HUDEP-2 (cell line): ENCODE measurements around the gene OR4D1.
"Not testable (repeated sequence)": the region's sequence is repeated elsewhere in the genome, so short reads cannot be mapped to it uniquely, and the experiment has no call there.

Experiments used
- DNase-seq, 76 experiments: peaks; one replicate each; lab custom pipeline; 2025; ENCODE audit not compliant: unreplicated experiment in 76 of 76; lab: John Stamatoyannopoulos, UW

Gene OR4D1

GRCh38 chr17:58147930-58148434 lies at the start of gene OR4D1:
Gene OR4D1 (plus strand): TSS chr17:58148384. CDS start chr17:58155154, 6,770 bp downstream.
- no peak for DNase-seq

GRCh38 chr17:58100506-58100905 lies 47.7 kb upstream of the OR4D1 start:
- no peak for DNase-seq

DNA sequence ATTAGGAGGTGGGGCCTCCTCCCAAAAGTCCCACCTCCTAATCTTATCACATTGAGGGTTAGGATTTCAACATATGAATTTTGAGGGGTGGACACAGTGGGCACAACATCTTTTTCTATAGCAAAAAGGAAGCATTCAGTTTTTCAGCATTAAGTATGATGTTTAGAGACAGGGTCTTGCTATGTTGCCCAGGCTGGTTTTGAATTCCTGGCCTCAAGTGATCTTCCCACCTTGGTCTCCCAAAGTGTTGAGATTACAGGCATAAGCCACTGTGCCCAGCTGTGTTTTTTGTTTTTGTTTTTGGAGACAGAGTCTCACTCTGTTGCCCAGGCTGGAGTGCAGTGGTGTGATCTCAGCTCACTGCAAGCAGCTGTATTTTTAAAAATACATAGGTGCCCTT lies 46.3 kb upstream of the OR4D1 start:
- DNase-seq, result not testable (repeated sequence)

DNA sequence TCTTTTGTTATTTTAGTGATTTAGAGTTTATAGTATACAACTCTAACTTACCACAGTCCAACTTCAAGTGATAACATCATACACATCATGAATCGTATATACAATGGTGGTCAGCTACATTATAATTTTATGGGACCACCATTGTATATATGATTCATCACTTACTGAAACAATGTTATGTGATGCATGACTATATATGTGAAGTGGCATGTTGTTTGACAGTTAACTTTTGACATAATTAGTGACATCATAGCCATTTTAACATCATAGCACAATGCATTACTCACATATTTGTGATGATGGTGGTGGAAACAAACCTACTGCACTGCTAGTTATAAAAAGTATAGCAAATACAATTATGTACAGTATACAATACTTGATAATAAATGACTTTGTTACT lies 43.1 kb upstream of the OR4D1 start:
- DNase-seq, result no peak

GRCh38 chr17:58107306-58107705 lies 40.9 kb upstream of the OR4D1 start:
- DNase-seq, result no peak

DNA sequence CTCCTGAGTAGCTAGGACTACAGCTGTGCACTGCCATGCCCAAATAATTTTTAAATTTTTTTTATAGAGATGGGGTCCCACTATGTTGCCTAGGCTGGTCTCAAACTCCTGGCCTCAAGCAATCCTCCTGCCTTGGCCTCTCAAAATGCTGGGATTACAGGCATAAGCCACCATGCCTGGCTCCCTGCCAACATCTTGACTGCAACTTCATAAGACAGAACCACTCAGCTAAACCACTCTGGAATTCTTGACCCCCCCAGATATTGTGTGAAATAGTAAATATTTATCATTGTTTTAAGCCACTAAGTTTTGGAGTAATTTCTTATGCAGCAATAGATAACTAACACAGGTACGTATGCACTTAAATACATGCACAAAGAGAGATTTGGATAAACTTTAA lies 39.0 kb upstream of the OR4D1 start:
- no peak for DNase-seq

DNA sequence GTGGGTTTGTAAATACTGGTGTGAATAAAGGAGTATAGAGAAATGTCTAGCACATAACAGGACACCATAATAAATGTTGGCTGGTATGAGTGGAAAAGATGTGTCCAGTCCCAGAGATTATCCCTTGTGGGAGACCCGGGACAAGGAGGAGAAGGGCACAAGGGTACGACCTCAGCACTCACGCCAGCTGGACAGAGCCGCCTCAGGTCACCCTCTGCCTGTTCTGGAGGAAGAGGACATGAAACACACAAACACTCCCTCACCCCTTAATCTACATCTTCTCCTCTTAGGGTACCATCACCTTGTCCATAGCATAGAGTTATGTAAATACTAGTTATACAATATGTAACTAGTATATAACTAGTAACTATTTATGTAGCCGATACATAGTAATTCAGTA lies 38.2 kb upstream of the OR4D1 start:
- DNase-seq, result no peak

- no peak for DNase-seq
Observed at GRCh38 chr17:58111676-58112075, 36.5 kb upstream of the OR4D1 start.

DNA sequence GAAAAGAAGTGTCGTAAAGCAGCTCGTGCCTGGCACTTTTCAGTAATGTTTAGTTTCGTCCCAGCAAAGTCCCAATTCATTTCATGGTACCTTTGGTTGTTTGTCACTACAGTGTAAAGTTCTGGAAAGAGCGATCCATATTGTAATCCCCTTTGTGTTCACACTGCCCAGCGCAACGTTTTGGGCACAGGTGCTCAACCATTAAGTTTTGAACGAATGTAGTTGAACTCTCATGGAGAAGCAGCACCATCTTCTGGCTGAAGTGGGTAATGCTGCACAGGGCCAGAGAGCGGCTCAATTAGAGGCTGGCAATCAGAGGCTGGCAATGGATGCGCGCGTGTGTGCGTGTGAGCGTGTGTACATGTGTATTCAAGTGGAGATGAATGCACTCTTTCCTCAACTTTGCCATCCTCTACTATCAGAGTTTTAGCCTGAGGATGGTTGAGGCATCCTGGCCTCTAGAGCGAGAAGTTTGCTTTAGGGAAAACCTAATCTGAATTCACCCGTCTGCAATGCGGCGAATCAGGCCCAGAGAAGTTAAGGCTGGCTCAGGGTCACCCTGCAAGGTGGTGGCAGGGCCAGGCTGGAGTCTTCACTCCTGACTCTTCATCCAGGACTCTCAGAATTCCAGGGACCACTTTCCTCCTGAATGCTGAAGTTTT lies 35.1 kb upstream of the OR4D1 start:
- peak in 65 of 76 experiments; percentile 6 to 83 (median 56) for DNase-seq

- DNase-seq, result no peak
Observed at GRCh38 chr17:58113947-58114346, 34.2 kb upstream of the OR4D1 start.

GRCh38 chr17:58117382-58117781 lies 30.8 kb upstream of the OR4D1 start:
- no peak for DNase-seq

GRCh38 chr17:58119491-58119890 lies 28.7 kb upstream of the OR4D1 start:
- no peak for DNase-seq

DNA sequence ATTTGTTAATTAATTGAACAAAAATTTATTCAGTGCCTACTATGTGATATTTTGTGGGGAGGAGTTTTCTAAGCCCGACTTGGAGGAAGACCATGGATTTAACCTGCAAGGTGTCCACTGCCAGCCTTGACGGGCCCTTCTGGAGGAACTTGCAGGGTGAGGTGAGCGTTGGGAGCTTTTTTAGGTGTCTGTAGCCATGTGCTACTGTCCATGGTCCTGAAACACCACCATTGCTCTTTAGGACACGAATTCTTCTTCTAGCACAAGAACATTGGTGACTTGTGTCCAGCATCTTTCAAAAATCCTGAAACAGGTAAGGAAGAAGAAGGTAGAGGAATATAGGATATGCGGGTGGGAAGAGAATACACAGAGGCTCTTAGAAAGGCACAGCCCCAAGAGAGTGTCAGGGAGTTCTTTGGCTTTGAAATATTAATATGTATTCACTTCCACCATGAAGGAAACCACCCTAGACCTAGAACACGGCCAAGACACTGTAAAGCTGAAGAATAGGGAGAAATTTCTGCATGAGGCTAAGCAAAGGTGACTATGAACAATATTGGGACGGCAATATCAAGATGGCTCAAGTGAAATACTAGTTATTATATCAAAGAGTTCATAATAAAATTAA lies 27.9 kb upstream of the OR4D1 start:
- DNase-seq, result peak in 39 of 76 experiments; percentile 1 to 53 (median 22)

GRCh38 chr17:58121925-58122324 lies 26.3 kb upstream of the OR4D1 start:
- peak in 21 of 76 experiments; percentile 0 to 51 (median 20) for DNase-seq

DNA sequence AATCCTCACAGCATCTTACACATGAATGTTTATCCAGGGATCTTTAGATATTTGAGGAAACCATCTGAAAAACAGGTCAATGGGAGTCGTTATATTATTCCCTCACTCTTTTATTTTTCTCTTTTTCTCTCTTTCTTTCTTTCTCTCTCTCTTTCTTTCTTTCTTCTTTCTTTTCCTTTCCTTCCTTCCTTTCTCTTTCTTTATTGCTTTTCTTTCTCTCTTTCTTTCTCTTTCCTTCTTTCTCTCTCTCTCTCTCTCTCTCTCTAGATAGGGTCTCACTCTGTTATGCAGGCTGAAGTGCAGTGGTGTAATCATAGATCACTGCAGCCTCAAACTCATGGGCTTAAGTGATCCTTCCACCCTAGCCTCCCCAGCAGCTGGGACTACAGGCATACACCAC lies 20.3 kb upstream of the OR4D1 start:
- DNase-seq, result no peak

DNA sequence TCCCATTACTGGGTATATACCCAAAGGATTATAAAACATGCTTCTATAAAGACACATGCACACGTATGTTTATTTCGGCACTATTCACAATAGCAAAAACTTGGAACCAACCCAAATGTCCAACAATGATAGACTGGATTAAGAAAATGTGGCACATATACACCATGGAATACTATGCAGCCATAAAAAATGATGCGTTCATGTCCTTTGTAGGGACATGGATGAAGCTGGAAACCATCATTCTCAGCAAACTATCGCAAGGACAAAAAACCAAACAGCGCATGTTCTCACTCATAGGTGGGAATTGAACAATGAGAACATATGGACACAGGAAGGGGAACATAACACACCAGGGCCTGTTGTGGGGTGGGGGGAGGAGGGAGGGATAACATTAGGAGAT lies 15.5 kb upstream of the OR4D1 start:
- DNase-seq, result not testable (repeated sequence)

DNA sequence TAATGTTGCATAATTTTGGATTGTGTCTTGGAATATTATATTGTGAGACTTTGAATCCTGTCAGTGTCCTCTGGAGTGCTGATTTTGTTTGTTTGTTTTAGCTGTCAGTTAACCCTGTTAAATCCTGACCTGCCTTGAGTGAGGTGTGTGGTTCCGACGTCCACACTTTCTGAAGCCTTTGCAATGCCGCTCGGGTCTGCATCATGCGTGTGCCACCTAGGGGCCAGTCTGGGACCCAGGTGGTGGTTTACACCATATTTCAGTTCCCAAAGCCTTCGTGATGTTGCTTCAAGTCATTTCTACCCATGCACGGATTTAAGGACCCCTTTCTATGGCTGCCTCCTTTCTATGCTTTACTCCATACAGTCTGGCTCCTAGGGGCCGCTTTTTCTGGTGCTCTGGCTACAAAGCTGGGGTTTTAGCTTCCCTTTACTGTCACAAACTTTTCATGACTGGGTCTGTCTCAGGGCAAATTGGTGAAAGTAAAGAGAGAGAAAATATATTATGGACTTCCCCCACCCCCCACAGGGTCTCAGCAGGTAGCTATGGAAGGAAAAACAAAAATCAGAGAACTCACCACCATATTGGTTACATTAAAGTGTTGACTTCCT lies 11.4 kb upstream of the OR4D1 start:
- DNase-seq, result peak in 2 of 76 experiments; percentile 12 to 18

GRCh38 chr17:58141505-58141904 lies 6.7 kb upstream of the OR4D1 start:
- DNase-seq, result no peak

- not testable (repeated sequence) for DNase-seq
Observed at GRCh38 chr17:58143335-58143734, 4.8 kb upstream of the OR4D1 start.

DNA sequence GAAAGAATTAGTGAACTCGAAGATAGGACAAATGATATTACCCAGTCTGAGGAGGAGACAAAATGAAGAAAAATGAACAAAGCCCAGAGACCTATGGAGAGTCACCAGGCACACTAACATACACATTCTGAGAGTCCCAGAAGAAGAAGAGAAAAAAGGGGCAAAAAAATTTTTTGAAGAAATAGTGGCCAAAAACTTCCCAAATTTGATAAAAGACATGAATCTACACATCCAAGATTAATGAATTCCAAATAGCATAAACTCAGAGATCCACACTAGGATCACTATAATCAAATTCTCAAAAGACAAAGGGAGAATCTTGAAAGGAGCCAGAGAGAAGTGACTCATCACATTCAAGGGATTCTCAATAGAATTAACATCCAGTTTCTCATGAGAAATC lies 3.4 kb upstream of the OR4D1 start:
- no peak for DNase-seq

DNA sequence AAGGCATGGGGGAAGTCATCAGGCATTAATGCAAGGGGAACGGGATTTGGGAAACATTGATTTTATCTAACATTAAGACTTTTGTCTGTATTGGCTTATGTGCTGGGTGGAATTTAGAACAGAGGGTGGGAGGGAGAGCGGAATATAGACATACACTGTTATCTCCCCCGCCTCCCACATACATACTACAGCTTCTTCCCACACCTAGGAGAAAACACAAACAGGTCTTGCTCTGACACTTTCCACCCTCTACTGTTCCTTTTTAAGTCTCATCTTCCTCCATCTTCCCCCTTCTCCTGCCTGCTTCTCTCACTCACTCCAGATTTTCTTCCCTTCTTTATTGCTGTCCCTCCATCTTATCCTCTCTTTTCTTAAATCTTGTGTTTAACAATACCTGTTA lies 425 bp downstream of the OR4D1 start:
- DNase-seq, result no peak

DNA sequence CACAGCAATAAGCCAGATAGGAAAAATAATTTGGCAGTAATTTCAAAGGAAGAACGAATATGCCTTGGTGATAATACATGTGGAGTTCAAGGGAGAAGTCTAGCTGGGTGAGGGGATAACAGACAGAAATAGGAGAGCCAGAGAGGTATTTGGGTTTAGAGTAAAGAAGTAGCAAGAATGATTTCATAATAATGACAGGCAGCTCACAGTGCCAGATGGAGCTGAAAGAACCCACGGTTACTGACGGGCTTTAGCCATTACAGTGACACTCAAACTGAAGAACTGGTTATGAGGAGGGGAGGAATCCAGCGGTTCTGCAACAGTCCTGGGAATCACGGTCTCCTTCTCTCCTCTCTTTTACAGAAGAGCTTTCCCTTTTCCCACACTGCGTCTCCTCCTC lies 2.2 kb downstream of the OR4D1 start:
- no peak for DNase-seq
